HEK293 (cell line): ENCODE results near the gene MYOF.

ENCODE experiments used
- BCL11A ChIP-seq: fragments of 450-650 bp; formaldehyde crosslinking; IDR thresholded peaks from 2 replicates; pipeline ENCODE4 v1.5.1; 2016; ENCODE audit warnings: low read depth, missing biosample characterization, missing genetic modification characterization
- OVOL3 ChIP-seq: fragments of 450-650 bp; formaldehyde crosslinking; IDR thresholded peaks from 2 replicates; pipeline ENCODE4 v1.5.1; 2016; ENCODE audit warnings: missing biosample characterization, missing genetic modification characterization
- YY1 ChIP-seq: fragments of 450-650 bp; formaldehyde crosslinking; IDR thresholded peaks from 2 replicates; pipeline ENCODE4 v1.5.1; 2018; ENCODE audit warnings: missing biosample characterization, missing genetic modification characterization
- ZFP37 ChIP-seq: fragments of 450-650 bp; formaldehyde crosslinking; IDR thresholded peaks from 2 replicates; pipeline ENCODE4 v1.5.1; 2016; ENCODE audit warnings: missing biosample characterization, missing genetic modification characterization
- ZFP41 ChIP-seq: fragments of 450-650 bp; formaldehyde crosslinking; IDR thresholded peaks from 2 replicates; pipeline ENCODE4 v1.5.1; 2016; ENCODE audit warnings: missing biosample characterization, missing genetic modification characterization, borderline replicate concordance
- ZNF114 ChIP-seq: fragments of 450-650 bp; formaldehyde crosslinking; IDR thresholded peaks from 2 replicates; pipeline ENCODE4 v1.5.0; 2017; ENCODE audit warnings: missing biosample characterization, missing genetic modification characterization
- ZNF132 ChIP-seq: fragments of 450-650 bp; formaldehyde crosslinking; IDR thresholded peaks from 2 replicates; pipeline ENCODE4 v1.5.1; 2017; ENCODE audit warnings: missing biosample characterization, missing genetic modification characterization, borderline replicate concordance
- ZNF16 ChIP-seq: fragments of 450-650 bp; formaldehyde crosslinking; IDR thresholded peaks from 2 replicates; pipeline ENCODE4 v1.5.1; 2016; ENCODE audit warnings: low read depth, missing biosample characterization, missing genetic modification characterization
- ZNF211 ChIP-seq: fragments of 450-650 bp; formaldehyde crosslinking; IDR thresholded peaks from 2 replicates; pipeline ENCODE4 v1.5.1; 2016; ENCODE audit warnings: low read depth, missing biosample characterization, missing genetic modification characterization
- ZNF223 ChIP-seq: fragments of 450-650 bp; formaldehyde crosslinking; IDR thresholded peaks from 2 replicates; pipeline ENCODE4 v1.5.1; 2016; ENCODE audit warnings: missing biosample characterization, missing genetic modification characterization
- ZNF335 ChIP-seq: fragments of 450-650 bp; formaldehyde crosslinking; conservative IDR thresholded peaks from 2 replicates; pipeline ENCODE4 v1.5.1; 2016; ENCODE audit warnings: missing biosample characterization, missing genetic modification characterization
- ZNF366 ChIP-seq: fragments of 450-650 bp; formaldehyde crosslinking; conservative IDR thresholded peaks from 2 replicates; pipeline ENCODE4 v1.5.1; 2016; ENCODE audit warnings: missing biosample characterization, missing genetic modification characterization
- ZNF510 ChIP-seq: fragments of 450-650 bp; formaldehyde crosslinking; IDR thresholded peaks from 2 replicates; pipeline ENCODE4 v1.5.1; 2018; ENCODE audit warnings: mild to moderate bottlenecking, missing genetic modification characterization, missing biosample characterization; ENCODE audit not compliant: insufficient replicate concordance
- ZNF530 ChIP-seq: fragments of 450-650 bp; formaldehyde crosslinking; IDR thresholded peaks from 2 replicates; pipeline ENCODE4 v1.5.1; 2016; ENCODE audit warnings: low read depth, missing biosample characterization, missing genetic modification characterization
- ZNF555 ChIP-seq: fragments of 450-650 bp; formaldehyde crosslinking; conservative IDR thresholded peaks from 2 replicates; pipeline ENCODE4 v1.5.1; 2017; ENCODE audit warnings: missing biosample characterization, mild to moderate bottlenecking, missing genetic modification characterization, inconsistent platforms
- ZNF560 ChIP-seq: fragments of 450-650 bp; formaldehyde crosslinking; IDR thresholded peaks from 2 replicates; pipeline ENCODE4 v1.5.1; 2017; ENCODE audit warnings: missing biosample characterization, missing genetic modification characterization, borderline replicate concordance
- ZNF658 ChIP-seq: fragments of 450-650 bp; formaldehyde crosslinking; IDR thresholded peaks from 2 replicates; pipeline ENCODE4; 2016; ENCODE audit warnings: missing biosample characterization, missing genetic modification characterization
- ZNF830 ChIP-seq: fragments of 450-650 bp; IDR thresholded peaks from 2 replicates; pipeline ENCODE4 v1.5.0; 2018; ENCODE audit warnings: missing biosample characterization, missing genetic modification characterization, low read depth, mild to moderate bottlenecking, moderate library complexity
- ZNF837 ChIP-seq: fragments of 450-650 bp; formaldehyde crosslinking; IDR thresholded peaks from 2 replicates; pipeline ENCODE4 v1.5.1; 2016; ENCODE audit warnings: missing biosample characterization, missing genetic modification characterization
- ZSCAN16 ChIP-seq: fragments of 450-650 bp; formaldehyde crosslinking; IDR thresholded peaks from 2 replicates; pipeline ENCODE4 v1.5.1; 2016; ENCODE audit warnings: missing biosample characterization, missing genetic modification characterization
- ZSCAN23 ChIP-seq: fragments of 450-650 bp; formaldehyde crosslinking; IDR thresholded peaks from 2 replicates; pipeline ENCODE4 v1.5.1; 2016; ENCODE audit warnings: missing biosample characterization, missing genetic modification characterization
- ZSCAN30 ChIP-seq: fragments of 450-650 bp; IDR thresholded peaks from 2 replicates; pipeline ENCODE4 v1.5.1; 2018; ENCODE audit warnings: missing biosample characterization, mild to moderate bottlenecking, missing genetic modification characterization, moderate library complexity
- TF ChIP-seq, protein P1 (sequence below): fragments of 450-650 bp; formaldehyde crosslinking; IDR thresholded peaks from 2 replicates; pipeline ENCODE4 v1.5.1; 2016; ENCODE audit warnings: missing biosample characterization, missing genetic modification characterization
- TF ChIP-seq, protein P2 (sequence below): fragments of 450-650 bp; formaldehyde crosslinking; IDR thresholded peaks from 2 replicates; pipeline ENCODE4 v1.5.1; 2016; ENCODE audit warnings: missing biosample characterization, missing genetic modification characterization
- TF ChIP-seq, protein P3 (sequence below): fragments of 450-650 bp; formaldehyde crosslinking; IDR thresholded peaks from 2 replicates; pipeline ENCODE4 v1.5.1; 2016; ENCODE audit warnings: missing biosample characterization, missing genetic modification characterization
- TF ChIP-seq, protein P4 (sequence below): fragments of 450-650 bp; formaldehyde crosslinking; IDR thresholded peaks from 2 replicates; pipeline ENCODE4 v1.5.1; 2016; ENCODE audit warnings: missing biosample characterization, missing genetic modification characterization
- TF ChIP-seq, protein P5 (sequence below): fragments of 450-650 bp; formaldehyde crosslinking; IDR thresholded peaks from 2 replicates; pipeline ENCODE4 v1.5.1; 2016; ENCODE audit warnings: missing biosample characterization, missing genetic modification characterization

MYOF gene

DNA sequence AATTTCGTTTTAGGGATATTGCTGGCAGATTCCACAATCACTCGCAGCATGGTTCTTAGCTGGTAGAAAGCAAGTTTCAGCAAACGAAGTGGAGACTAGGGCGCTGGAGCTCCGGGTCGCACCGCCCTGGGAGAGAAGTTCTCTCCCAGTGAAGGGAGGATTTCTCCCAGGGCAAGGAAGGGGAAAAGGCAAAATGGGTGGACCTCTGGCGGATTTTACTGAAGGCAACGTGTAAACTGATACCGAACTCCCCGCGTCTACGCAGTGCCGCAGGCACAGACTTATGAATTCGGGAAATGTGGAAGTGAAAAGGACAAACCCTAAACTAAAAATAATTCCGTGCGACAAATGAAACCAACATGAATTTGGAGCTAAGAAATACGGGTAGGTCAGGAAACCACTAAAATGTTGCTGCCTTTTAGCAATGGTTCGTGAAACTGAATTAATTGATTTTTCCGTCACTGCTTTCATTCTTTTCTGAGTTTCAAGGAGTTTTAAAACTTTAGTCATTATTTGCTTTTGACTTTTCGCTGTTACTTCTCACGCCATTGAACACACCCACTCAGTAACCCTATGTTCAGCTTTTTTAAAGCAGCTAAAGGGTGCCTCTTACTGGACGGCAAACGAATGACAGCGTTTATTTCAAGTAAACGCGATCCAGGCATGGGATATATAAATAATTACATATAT is at the start of gene MYOF (continued):
- TF ChIP-seq, protein P1, sequence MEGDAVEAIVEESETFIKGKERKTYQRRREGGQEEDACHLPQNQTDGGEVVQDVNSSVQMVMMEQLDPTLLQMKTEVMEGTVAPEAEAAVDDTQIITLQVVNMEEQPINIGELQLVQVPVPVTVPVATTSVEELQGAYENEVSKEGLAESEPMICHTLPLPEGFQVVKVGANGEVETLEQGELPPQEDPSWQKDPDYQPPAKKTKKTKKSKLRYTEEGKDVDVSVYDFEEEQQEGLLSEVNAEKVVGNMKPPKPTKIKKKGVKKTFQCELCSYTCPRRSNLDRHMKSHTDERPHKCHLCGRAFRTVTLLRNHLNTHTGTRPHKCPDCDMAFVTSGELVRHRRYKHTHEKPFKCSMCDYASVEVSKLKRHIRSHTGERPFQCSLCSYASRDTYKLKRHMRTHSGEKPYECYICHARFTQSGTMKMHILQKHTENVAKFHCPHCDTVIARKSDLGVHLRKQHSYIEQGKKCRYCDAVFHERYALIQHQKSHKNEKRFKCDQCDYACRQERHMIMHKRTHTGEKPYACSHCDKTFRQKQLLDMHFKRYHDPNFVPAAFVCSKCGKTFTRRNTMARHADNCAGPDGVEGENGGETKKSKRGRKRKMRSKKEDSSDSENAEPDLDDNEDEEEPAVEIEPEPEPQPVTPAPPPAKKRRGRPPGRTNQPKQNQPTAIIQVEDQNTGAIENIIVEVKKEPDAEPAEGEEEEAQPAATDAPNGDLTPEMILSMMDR (tag by site-specific recombination), result no peak; the same call in 1 of the 2 replicates
- TF ChIP-seq ZSCAN16 (tag by site-specific recombination) (no peak), ZFP37 (peak; percentile 73), ZNF335 (peak; percentile 79), ZNF830 (tag by site-specific recombination) (no peak), ZNF16 (no peak), ZNF223 (tag by site-specific recombination) (no peak), ZSCAN23 (no peak), ZNF211 (tag by site-specific recombination) (no peak), ZNF560 (tag by site-specific recombination) (no peak), ZNF530 (tag by site-specific recombination) (no peak), ZNF114 (tag by site-specific recombination) (no peak), ZNF837 (tag by site-specific recombination) (no peak), ZNF132 (tag by site-specific recombination) (no peak), YY1 (tag by site-specific recombination) (no peak), BCL11A (tag by site-specific recombination) (no peak), ZSCAN30 (tag by site-specific recombination) (peak; percentile 90), OVOL3 (tag by site-specific recombination) (no peak), ZFP41 (no peak), ZNF658 (tag by site-specific recombination) (no peak), ZNF555 (tag by site-specific recombination) (no peak), ZNF510 (tag by site-specific recombination) (no peak), ZNF366 (tag by site-specific recombination) (peak; percentile 77)
- TF ChIP-seq, protein P2, sequence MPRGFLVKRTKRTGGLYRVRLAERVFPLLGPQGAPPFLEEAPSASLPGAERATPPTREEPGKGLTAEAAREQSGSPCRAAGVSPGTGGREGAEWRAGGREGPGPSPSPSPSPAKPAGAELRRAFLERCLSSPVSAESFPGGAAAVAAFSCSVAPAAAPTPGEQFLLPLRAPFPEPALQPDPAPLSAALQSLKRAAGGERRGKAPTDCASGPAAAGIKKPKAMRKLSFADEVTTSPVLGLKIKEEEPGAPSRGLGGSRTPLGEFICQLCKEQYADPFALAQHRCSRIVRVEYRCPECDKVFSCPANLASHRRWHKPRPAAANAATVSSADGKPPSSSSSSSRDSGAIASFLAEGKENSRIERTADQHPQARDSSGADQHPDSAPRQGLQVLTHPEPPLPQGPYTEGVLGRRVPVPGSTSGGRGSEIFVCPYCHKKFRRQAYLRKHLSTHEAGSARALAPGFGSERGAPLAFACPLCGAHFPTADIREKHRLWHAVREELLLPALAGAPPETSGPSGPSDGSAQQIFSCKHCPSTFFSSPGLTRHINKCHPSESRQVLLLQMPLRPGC (tag by site-specific recombination), result no peak
- TF ChIP-seq, protein P3, sequence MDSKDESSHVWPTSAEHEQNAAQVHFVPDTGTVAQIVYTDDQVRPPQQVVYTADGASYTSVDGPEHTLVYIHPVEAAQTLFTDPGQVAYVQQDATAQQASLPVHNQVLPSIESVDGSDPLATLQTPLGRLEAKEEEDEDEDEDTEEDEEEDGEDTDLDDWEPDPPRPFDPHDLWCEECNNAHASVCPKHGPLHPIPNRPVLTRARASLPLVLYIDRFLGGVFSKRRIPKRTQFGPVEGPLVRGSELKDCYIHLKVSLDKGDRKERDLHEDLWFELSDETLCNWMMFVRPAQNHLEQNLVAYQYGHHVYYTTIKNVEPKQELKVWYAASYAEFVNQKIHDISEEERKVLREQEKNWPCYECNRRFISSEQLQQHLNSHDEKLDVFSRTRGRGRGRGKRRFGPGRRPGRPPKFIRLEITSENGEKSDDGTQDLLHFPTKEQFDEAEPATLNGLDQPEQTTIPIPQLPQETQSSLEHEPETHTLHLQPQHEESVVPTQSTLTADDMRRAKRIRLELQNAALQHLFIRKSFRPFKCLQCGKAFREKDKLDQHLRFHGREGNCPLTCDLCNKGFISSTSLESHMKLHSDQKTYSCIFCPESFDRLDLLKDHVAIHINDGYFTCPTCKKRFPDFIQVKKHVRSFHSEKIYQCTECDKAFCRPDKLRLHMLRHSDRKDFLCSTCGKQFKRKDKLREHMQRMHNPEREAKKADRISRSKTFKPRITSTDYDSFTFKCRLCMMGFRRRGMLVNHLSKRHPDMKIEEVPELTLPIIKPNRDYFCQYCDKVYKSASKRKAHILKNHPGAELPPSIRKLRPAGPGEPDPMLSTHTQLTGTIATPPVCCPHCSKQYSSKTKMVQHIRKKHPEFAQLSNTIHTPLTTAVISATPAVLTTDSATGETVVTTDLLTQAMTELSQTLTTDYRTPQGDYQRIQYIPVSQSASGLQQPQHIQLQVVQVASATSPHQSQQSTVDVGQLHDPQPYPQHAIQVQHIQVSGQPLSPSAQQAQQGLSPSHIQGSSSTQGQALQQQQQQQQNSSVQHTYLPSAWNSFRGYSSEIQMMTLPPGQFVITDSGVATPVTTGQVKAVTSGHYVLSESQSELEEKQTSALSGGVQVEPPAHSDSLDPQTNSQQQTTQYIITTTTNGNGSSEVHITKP (tag by site-specific recombination), result peak; percentile 72
- TF ChIP-seq, protein P4, sequence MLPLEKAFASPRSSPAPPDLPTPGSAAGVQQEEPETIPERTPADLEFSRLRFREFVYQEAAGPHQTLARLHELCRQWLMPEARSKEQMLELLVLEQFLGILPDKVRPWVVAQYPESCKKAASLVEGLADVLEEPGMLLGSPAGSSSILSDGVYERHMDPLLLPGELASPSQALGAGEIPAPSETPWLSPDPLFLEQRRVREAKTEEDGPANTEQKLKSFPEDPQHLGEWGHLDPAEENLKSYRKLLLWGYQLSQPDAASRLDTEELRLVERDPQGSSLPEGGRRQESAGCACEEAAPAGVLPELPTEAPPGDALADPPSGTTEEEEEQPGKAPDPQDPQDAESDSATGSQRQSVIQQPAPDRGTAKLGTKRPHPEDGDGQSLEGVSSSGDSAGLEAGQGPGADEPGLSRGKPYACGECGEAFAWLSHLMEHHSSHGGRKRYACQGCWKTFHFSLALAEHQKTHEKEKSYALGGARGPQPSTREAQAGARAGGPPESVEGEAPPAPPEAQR (tag by site-specific recombination), result no peak
- TF ChIP-seq, protein P5, sequence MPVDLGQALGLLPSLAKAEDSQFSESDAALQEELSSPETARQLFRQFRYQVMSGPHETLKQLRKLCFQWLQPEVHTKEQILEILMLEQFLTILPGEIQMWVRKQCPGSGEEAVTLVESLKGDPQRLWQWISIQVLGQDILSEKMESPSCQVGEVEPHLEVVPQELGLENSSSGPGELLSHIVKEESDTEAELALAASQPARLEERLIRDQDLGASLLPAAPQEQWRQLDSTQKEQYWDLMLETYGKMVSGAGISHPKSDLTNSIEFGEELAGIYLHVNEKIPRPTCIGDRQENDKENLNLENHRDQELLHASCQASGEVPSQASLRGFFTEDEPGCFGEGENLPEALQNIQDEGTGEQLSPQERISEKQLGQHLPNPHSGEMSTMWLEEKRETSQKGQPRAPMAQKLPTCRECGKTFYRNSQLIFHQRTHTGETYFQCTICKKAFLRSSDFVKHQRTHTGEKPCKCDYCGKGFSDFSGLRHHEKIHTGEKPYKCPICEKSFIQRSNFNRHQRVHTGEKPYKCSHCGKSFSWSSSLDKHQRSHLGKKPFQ, result no peak
